H9 (cell line): Measurements from ENCODE around the gene LARGE1. TPM values are rescaled to one million over a fixed set of nuclear protein-coding genes. Genes with fewer than 3 reads are reported as not detected.

Source experiments
- DNase-seq: peaks from one replicate; pipeline ENCODE4 v3.0.0-alpha.2; 2017
- H2AFZ ChIP-seq: one replicate; pipeline ENCODE4 v1.6.1; 2013; ENCODE audit warnings: mild to moderate bottlenecking, low read length, control low read depth, moderate library complexity
- H2AK5ac ChIP-seq: 2 replicates; pipeline ENCODE4 v1.6.1; 2013; ENCODE audit warnings: low read length, control low read depth, mixed read lengths; ENCODE audit not compliant: insufficient read length
- H2BK120ac ChIP-seq: one replicate; pipeline ENCODE4 v1.6.1; 2013; ENCODE audit warnings: low read depth, mild to moderate bottlenecking, low read length, control low read depth, inconsistent platforms; ENCODE audit not compliant: poor library complexity, severe bottlenecking
- H2BK12ac ChIP-seq: 2 replicates; pipeline ENCODE4 v1.6.1; 2013; ENCODE audit warnings: low read length, control low read depth, mixed read lengths, low read depth; ENCODE audit not compliant: insufficient read length
- H2BK15ac ChIP-seq: 2 replicates; pipeline ENCODE4 v1.6.1; 2013; ENCODE audit warnings: low read depth, low read length, control low read depth
- H2BK20ac ChIP-seq: one replicate; pipeline ENCODE4 v1.6.1; 2013; ENCODE audit warnings: low read depth, mild to moderate bottlenecking, low read length, control low read depth, inconsistent platforms; ENCODE audit not compliant: poor library complexity, severe bottlenecking
- H2BK5ac ChIP-seq: 2 replicates; pipeline ENCODE4 v1.6.1; 2013; ENCODE audit warnings: low read length, control low read depth, mixed read lengths; ENCODE audit not compliant: insufficient read length
- H3K14ac ChIP-seq: 2 replicates; pipeline ENCODE4 v1.6.1; 2013; ENCODE audit warnings: low read length, control low read depth; ENCODE audit not compliant: insufficient read depth
- H3K18ac ChIP-seq: 2 replicates; pipeline ENCODE4 v1.6.1; 2013; ENCODE audit warnings: low read depth, mild to moderate bottlenecking, mixed read lengths, low read length, control low read depth; ENCODE audit not compliant: insufficient read length
- H3K23ac ChIP-seq: 2 replicates; pipeline ENCODE4 v1.6.1; 2013; ENCODE audit warnings: low read length, control low read depth, mixed read lengths, low read depth; ENCODE audit not compliant: insufficient read length
- H3K23me2 ChIP-seq: 2 replicates; pipeline ENCODE4 v1.6.1; 2013; ENCODE audit warnings: low read depth, mild to moderate bottlenecking, mixed read lengths, low read length, control low read depth; ENCODE audit not compliant: insufficient read length, poor library complexity, severe bottlenecking
- H3K27ac ChIP-seq: 2 replicates; pipeline ENCODE4 v1.5.1; 2013; ENCODE audit warnings: low read length, control low read depth, mixed read lengths, low read depth; ENCODE audit not compliant: insufficient read length
- H3K27me3 ChIP-seq: 2 replicates; pipeline ENCODE4 v1.6.1; 2013; ENCODE audit warnings: low read length, control low read depth, inconsistent platforms; ENCODE audit not compliant: insufficient read depth
- H3K4ac ChIP-seq: 2 replicates; pipeline ENCODE4 v1.6.1; 2013; ENCODE audit warnings: low read depth, mild to moderate bottlenecking, control low read depth, inconsistent platforms, low read length, moderate library complexity
- H3K4me1 ChIP-seq: 2 replicates; pipeline ENCODE4 v1.6.1; 2013; ENCODE audit warnings: low read length, control low read depth, inconsistent platforms; ENCODE audit not compliant: insufficient read depth
- H3K4me2 ChIP-seq: 2 replicates; pipeline ENCODE4 v1.6.1; 2013; ENCODE audit warnings: low read length, control low read depth, mixed read lengths; ENCODE audit not compliant: insufficient read length, insufficient read depth
- H3K56ac ChIP-seq: 2 replicates; pipeline ENCODE4 v1.6.1; 2013; ENCODE audit warnings: low read depth, mild to moderate bottlenecking, mixed read lengths, low read length, control low read depth; ENCODE audit not compliant: insufficient read length
- H3K79me1 ChIP-seq: 2 replicates; pipeline ENCODE4 v1.6.1; 2013; ENCODE audit warnings: low read depth, mild to moderate bottlenecking, moderate library complexity, low read length, control low read depth, inconsistent platforms; ENCODE audit not compliant: insufficient read depth, poor library complexity, severe bottlenecking
- H3K79me2 ChIP-seq: 2 replicates; pipeline ENCODE4 v1.6.1; 2013; ENCODE audit warnings: low read length, control low read depth, inconsistent platforms; ENCODE audit not compliant: insufficient read depth
- H3K9ac ChIP-seq: 2 replicates; pipeline ENCODE4 v1.6.1; 2013; ENCODE audit warnings: low read length, control low read depth, mixed read lengths; ENCODE audit not compliant: insufficient read length; ENCODE audit errors: extremely low read depth
- H3K9me3 ChIP-seq: one replicate; pipeline ENCODE4 v1.6.1; 2013; ENCODE audit warnings: low read depth, low read length, inconsistent platforms; ENCODE audit not compliant: control insufficient read depth
- H3T11ph ChIP-seq: one replicate; pipeline ENCODE4 v1.6.1; 2013; ENCODE audit warnings: mild to moderate bottlenecking, low read length, control low read depth, inconsistent platforms
- H4K20me1 ChIP-seq: one replicate; pipeline ENCODE4 v1.6.1; 2013; ENCODE audit not compliant: control insufficient read depth, insufficient read length, insufficient read depth
- H4K5ac ChIP-seq: 2 replicates; pipeline ENCODE4 v1.6.1; 2013; ENCODE audit warnings: low read depth, mild to moderate bottlenecking, mixed read lengths, low read length, control low read depth; ENCODE audit not compliant: insufficient read length
- H4K8ac ChIP-seq: replicated peaks from 2 replicates; pipeline ENCODE4 v1.6.1; 2013; ENCODE audit warnings: low read length, control low read depth, mixed read lengths, low read depth; ENCODE audit not compliant: insufficient read length
- H4K91ac ChIP-seq: 2 replicates; pipeline ENCODE4 v1.6.1; 2013; ENCODE audit warnings: low read depth, mild to moderate bottlenecking, moderate library complexity, mixed read lengths, low read length, control low read depth; ENCODE audit not compliant: insufficient read length
- H3K27ac Mint-ChIP-seq, 3 experiments: 2 replicates in 2 of 3; 3 replicates in 1 of 3; pipeline ENCODE4 v1.8.0; 2020 to 2021; ENCODE audit warnings: mixed read lengths in 3 of 3, mild to moderate bottlenecking in 1 of 3, moderate library complexity in 1 of 3
- H3K27me3 Mint-ChIP-seq: 2 replicates; pipeline ENCODE4 v1.8.0; 2021; ENCODE audit warnings: low read depth, mild to moderate bottlenecking, moderate library complexity, mixed read lengths
- H3K36me3 Mint-ChIP-seq, 3 experiments: 2 replicates in 2 of 3; 3 replicates in 1 of 3; pipeline ENCODE4 v1.8.0; 2020 to 2021; ENCODE audit warnings: low read depth in 3 of 3, mixed read lengths in 3 of 3; ENCODE audit not compliant: insufficient read depth in 1 of 3
- H3K4me1 Mint-ChIP-seq, 2 experiments: 2 replicates each; pipeline ENCODE4 v1.8.0; 2020; ENCODE audit warnings: mixed read lengths in 2 of 2
- H3K4me3 Mint-ChIP-seq, 2 experiments: 2 replicates in 1 of 2; 3 replicates in 1 of 2; pipeline ENCODE4 v1.8.0; 2020 to 2021; ENCODE audit warnings: mild to moderate bottlenecking in 2 of 2, mixed read lengths in 2 of 2, moderate library complexity in 1 of 2
- H3K9me3 Mint-ChIP-seq, 2 experiments: 2 replicates in 1 of 2; 3 replicates in 1 of 2; pipeline ENCODE4 v1.8.0; 2020; ENCODE audit warnings: mild to moderate bottlenecking in 2 of 2, mixed read lengths in 2 of 2, moderate library complexity in 1 of 2
- CTCF ChIP-seq: fragments of 200-600 bp; sonication (generic); conservative IDR thresholded peaks from 3 replicates; pipeline ENCODE4 v1.8.0; 2021; ENCODE audit warnings: antibody characterized with exemption, mild to moderate bottlenecking
- WGBS: extraction: QIAGEN DNeasy Blood & Tissue Kit; methylation state at CpG from one replicate; pipeline ENCODE4 v1.1.7; 2013; ENCODE audit warnings: missing lambda C conversion rate, low lambda C conversion rate, mixed read lengths; ENCODE audit not compliant: insufficient read length; ENCODE audit errors: extremely low coverage; 5-methylcytosine and 5-hydroxymethylcytosine counted together
- total RNA-seq: library from RNA; stranded (reverse); gene quantifications from 2 replicates; pipeline ENCODE4 v1.2.1, GENCODE V29; 2021

The LARGE1 gene
- total RNA-seq, 1 experiment from 2014 or later, result 43.5 TPM

GRCh38 chr22:33261699-33262098 is 658.6 kb downstream of the LARGE1 start:
- no peaks in the 10 kb centered on the region for H3K27me3 ChIP-seq
- no peak overlapping the region for H3K23ac ChIP-seq
- no peak overlapping the region for H4K8ac ChIP-seq
- no peak overlapping the region for H2BK15ac ChIP-seq
- no peaks in the 10 kb centered on the region; a peak in 1 of 7 replicates for H3K36me3 Mint-ChIP-seq
- H3K79me1 ChIP-seq, result no peaks in the 10 kb centered on the region
- H3K27ac Mint-ChIP-seq, result no peak overlapping the region
- no peak overlapping the region for H2BK12ac ChIP-seq
- no CpG with 5 or more reads among the region's 4 CpGs for WGBS
- no peaks in the 10 kb centered on the region; a peak in 1 of 5 replicates for H3K9me3 Mint-ChIP-seq
- H3K27ac ChIP-seq, result no peak overlapping the region
- no peak overlapping the region for H2BK5ac ChIP-seq
- H4K20me1 ChIP-seq, result no peaks in the 10 kb centered on the region
- H3K18ac ChIP-seq, result no peak overlapping the region
- no peak for TF ChIP-seq CTCF
- peaks cover 78% of the 10 kb centered on the region for H3K27me3 Mint-ChIP-seq
- H3K23me2 ChIP-seq, result no peaks in the 10 kb centered on the region
- H3K56ac ChIP-seq, result no peak overlapping the region
- no peak overlapping the region for H3K9ac ChIP-seq
- no peaks in the 10 kb centered on the region for H3K4me1 ChIP-seq
- H2AK5ac ChIP-seq, result no peak overlapping the region
- H3K14ac ChIP-seq, result no peak overlapping the region
- H4K91ac ChIP-seq, result no peak overlapping the region
- H2BK20ac ChIP-seq, result no peak overlapping the region
- no peak overlapping the region for H3K4me2 ChIP-seq
- DNase-seq, result no peak
- H3T11ph ChIP-seq, result no peak overlapping the region
- no peaks in the 10 kb centered on the region for H3K79me2 ChIP-seq
- H4K5ac ChIP-seq, result no peak overlapping the region
- H3K9me3 ChIP-seq, result no peaks in the 10 kb centered on the region
- H3K4me3 Mint-ChIP-seq, result no peak overlapping the region
- no peak overlapping the region for H2AFZ ChIP-seq
- no peak overlapping the region for H2BK120ac ChIP-seq
- peaks cover 0 to 3% of the 10 kb centered on the region in 2 experiments; a peak in 1 of 4 replicates for H3K4me1 Mint-ChIP-seq
- no peak overlapping the region for H3K4ac ChIP-seq
